ENCODE results near the gene BANF2.

Gene BANF2

GRCh38 chr20:17664025-17664633 lies 35.6 kb upstream of the BANF2 start:
- FAIRE-seq, result no peak

DNA sequence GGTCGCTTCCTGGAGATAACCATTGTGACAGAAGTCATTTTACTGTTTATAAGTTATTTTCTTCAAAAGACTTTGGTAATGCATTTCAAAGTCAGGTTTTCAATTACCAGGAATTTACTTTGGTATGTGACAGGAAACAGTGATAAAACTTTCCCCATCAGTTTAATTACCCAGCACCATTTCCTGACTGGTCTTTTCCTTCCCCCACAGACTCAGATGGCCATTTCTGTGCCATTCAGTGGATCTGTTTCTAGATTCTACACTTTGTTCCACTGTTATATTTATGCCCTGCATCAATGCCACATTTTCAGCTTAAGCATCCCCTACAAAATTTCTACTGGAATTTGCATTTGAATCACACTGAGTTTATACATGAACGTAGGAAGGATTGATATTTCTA lies 34.0 kb upstream of the BANF2 start:
- no peak for FAIRE-seq

DNA sequence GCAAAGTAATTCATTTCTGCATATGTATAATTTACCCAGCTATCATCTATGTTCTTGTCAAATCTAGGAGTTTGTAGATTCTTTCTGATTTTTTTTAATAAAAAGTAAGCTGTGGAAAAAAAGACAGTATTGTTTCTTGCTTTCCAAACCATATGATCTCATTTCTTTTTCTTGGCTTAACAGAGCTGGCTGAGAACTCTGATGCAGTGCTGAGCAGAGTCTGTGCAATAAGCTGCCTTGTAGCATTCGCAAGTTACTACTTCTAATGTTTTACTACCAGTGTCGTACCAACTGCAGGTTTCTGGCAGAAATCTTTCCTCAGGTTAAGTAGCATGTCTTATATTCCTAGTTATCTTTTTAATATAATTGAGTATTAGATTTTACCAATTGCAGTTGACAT lies 33.3 kb upstream of the BANF2 start:
- no peak for FAIRE-seq

DNA sequence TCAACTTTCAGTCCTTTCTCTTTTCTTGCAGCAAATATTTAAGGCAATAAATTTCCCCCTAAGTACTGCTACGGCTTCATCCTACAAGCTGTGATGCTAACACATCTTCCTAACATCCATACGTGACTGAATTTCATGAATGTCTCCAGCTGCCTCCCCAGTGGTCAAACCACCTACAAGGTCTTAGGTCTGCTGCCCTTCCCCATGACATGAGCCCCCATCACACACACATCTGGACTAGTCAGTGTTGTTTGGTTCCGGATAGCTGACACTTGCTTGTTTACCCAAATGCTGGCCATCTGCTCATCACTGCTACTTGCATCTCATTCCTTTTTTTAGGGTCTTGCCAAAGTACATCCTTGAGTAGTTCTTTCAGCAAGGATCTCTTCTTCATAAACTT lies 32.3 kb upstream of the BANF2 start:
- FAIRE-seq, result no peak

- no peak for FAIRE-seq
These were observed 31.3 kb upstream of the BANF2 start for GRCh38 chr20:17668432-17668831.

GRCh38 chr20:17669306-17669931 lies 30.3 kb upstream of the BANF2 start:
- FAIRE-seq, result no peak

DNA sequence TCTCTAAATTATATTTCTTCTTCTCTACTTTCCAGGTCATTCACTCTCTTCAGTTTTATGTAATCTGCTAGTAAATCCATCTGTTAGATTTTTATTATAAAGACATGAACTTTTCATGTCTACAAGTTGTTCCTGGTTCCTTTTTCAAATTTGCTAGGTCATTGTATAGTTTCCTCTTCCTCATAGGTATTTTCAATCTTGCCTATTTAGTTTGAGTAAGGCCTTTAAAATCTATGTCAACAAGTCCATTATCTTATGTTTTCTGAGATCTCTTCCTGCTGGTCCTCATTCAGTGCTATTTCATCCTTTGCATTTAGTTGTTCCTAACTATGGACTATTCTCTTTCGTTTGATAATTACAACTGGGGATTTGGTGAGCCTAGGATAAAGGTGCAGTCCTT lies 28.8 kb upstream of the BANF2 start:
- no peak for FAIRE-seq

DNA sequence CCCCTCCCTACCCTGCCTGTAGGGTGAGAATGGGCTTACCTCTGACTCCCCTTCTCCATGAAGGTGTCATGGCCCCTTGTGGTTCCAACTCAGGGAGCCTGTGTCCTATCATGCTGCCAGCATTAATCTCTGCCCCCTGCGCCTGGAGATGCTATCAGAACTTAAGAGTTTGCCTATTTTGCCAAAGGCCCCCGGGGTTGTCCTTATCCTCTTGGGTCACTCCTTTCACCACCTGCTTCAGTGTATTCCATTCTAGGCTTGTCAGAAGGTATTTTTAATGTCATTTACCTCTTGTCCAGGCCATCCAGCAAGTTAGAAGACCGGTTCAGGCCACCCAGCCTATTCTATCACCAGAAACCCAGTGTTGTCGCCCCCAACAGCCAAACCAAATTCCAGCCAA lies 28.2 kb upstream of the BANF2 start:
- FAIRE-seq, result no peak

GRCh38 chr20:17673084-17673483 lies 26.7 kb upstream of the BANF2 start:
- no peak for FAIRE-seq

GRCh38 chr20:17674722-17675518 lies 24.8 kb upstream of the BANF2 start:
- no peak for FAIRE-seq

- FAIRE-seq, result no peak
These were observed 24.0 kb upstream of the BANF2 start for GRCh38 chr20:17675519-17676377.

- no peak for FAIRE-seq
These were observed 23.4 kb upstream of the BANF2 start for GRCh38 chr20:17676378-17676759.

GRCh38 chr20:17676942-17677341 lies 22.8 kb upstream of the BANF2 start:
- no peak for FAIRE-seq

- FAIRE-seq, result no peak
These were observed 21.5 kb upstream of the BANF2 start for GRCh38 chr20:17678295-17678694.

DNA sequence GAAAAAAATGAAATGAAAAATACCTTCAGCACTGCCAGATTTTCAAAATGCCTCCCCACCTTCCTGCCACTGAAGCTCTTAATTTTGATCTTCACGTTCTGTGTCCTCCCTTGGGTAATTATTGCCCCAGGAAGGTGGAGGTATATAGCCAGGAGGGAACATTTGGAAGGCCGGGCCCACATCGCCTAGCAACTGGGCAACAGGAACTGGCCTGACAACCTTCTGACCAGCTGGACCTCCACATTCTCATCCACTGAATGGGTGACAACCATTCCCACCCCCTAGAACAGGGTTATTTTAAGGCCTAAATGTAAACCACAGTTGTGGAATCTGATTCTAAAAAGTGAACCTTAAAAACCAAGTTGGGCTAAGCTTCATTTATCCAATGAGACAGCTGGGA lies 20.9 kb upstream of the BANF2 start:
- no peak for FAIRE-seq

DNA sequence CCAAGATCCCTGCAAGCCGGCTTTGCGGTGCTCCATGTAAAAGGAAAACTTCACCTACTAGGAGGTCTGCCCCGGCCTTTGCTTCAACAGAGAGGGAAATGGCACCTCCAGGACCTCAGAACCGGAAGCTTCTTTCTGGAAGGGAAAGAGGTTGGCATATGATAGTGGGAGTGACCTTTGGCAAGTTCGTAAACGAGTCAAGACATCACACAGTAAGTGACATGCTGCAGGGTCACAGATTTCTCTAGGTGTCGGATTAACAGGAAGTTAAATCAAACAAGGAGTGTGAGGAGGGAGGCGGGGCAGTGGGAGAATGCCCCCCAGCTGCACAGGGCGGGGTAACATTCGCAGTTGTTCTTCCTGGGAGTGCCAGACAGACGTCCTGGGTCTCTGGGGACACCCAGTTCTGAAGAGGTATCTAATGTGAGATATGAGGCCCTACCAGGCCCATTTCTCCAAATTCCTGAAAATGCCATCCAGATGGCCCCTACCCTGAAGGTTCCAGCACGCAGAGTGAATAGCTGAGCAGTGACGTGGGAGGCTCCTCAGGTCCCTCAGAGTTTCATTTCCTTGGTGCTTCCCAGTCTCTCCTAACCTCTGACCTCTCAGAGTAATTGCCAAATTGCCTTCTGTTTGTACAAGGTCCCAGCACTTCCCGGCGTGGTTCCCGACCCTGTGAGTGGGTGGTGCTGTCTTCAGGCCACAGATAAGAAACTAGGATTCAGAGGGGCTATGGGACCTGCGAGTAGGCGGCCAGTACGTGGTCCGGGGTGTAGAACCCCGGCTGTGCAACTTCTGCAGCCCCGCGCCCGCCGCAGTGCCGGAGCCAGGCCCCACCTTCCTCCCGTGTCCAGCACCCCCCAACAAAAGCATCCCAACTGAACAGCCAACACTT lies 19.6 kb upstream of the BANF2 start:
- no peak for FAIRE-seq

GRCh38 chr20:17680836-17681725 lies 18.7 kb upstream of the BANF2 start:
- no peak for FAIRE-seq

- FAIRE-seq, result no peak
These were observed 18.1 kb upstream of the BANF2 start for GRCh38 chr20:17681726-17682102.

GRCh38 chr20:17682103-17682888 lies 17.5 kb upstream of the BANF2 start, which contains the start of gene RRBP1:
TSS of gene RRBP1 (minus strand) at chr20:17682242. CDS start at chr20:17660507, 21,735 bp downstream.
- FAIRE-seq, result no peak

DNA sequence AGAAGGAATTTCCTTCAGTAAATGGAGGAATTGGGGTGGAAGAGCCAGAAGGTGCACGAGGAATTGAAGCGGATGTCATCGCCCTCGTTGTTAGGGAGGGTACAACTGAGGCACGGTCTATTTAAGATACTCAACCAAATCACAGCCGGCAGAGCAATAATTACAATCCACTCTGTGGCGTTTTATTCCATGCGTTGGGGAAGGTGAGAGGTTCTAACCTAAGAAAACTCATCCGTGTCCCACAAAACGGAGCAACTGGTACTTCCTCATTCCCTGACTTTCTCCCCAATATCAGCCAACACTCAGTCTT lies 16.9 kb upstream of the BANF2 start:
- FAIRE-seq, result no peak

Data from islet of Langerhans (tissue), 1 donor.